ENCODE measurements around the gene KCTD20. TPM values are rescaled to one million over a fixed set of nuclear protein-coding genes. Genes with fewer than 3 reads are reported as not detected.

Gene KCTD20
- total and polyA plus RNA-seq, 2 of the 13 experiments (the other 11 are each of a cell fraction or from before 2014, with no cell fraction given): 52.7 to 67.1 TPM

DNA sequence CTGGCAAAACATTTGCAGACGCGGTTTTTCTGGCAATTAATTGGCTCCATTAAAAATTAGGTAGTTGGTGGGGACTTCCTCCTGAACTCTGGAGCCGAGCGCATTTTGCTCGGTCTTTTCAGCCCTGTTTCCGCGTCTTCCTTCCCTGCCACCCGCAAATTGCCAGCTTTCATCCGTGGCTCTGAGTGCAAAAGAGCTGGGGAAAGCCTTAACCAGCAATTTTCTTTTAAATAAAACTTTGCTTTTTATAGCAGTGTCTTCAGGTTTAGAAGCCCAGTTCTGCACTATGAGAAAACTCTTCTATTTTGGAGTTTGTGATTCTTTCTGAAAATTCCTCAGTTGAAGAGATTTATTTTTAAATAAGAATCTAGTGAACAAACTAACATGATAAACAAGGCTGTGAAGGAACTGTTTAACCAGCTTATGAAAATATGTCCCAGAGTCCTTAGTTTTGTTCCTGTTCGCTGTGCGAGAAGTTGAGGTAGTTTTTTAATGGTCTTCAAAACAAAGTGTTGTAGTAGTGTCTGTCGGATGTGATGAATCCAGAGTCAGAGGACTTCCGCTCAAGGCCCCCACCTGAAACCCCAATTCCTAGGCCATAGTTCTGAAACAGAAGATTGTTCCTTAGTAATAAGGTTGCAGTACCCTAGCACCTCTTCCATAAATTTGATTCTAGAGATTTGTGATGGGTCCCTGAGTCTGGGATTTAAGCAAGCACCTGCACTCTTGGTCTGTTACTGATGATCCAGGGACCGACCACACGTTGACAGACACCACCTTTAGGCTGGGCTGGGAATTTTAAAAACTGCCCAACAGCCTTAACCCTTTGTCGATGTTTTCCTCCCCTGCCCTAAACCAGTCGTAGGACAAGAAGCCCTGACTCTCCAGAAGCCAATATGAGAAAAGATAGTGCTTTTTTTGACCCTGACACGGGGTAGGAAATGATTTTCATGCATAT, 950 bp downstream of the KCTD20 start (continued):
- peak; percentile 71; the same call in 1 of the 2 replicates for TF ChIP-seq NAIF1 (CRISPR knock-in tag; IDR thresholded peaks at IDR 0.05; ENCODE audit: borderline replicate concordance)
- peak; percentile 41; the same call in 1 of the 2 replicates for TF ChIP-seq CREM (IDR thresholded peaks at IDR 0.05)
- TF ChIP-seq CREM (CRISPR knock-in tag; IDR thresholded peaks at IDR 0.05): no peak
- TF ChIP-seq ZSCAN30 (CRISPR knock-in tag; IDR thresholded peaks at IDR 0.05): 0 out of 2 replicates have a peak, but pooled peaks have one; percentile 58
- peak; percentile 31; the same call in 1 of the 2 replicates for TF ChIP-seq HOXA3 (CRISPR knock-in tag; IDR thresholded peaks at IDR 0.05)
- 0 out of 2 replicates have a peak, but pooled peaks have one; percentile 26 for TF ChIP-seq GATAD1 (CRISPR knock-in tag; IDR thresholded peaks at IDR 0.05)
- TF ChIP-seq, protein P1, sequence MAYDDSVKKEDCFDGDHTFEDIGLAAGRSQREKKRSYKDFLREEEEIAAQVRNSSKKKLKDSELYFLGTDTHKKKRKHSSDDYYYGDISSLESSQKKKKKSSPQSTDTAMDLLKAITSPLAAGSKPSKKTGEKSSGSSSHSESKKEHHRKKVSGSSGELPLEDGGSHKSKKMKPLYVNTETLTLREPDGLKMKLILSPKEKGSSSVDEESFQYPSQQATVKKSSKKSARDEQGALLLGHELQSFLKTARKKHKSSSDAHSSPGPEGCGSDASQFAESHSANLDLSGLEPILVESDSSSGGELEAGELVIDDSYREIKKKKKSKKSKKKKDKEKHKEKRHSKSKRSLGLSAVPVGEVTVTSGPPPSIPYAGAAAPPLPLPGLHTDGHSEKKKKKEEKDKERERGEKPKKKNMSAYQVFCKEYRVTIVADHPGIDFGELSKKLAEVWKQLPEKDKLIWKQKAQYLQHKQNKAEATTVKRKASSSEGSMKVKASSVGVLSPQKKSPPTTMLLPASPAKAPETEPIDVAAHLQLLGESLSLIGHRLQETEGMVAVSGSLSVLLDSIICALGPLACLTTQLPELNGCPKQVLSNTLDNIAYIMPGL (CRISPR knock-in tag; IDR thresholded peaks at IDR 0.05; ENCODE audit: borderline replicate concordance in 1 of 2, low read depth in 1 of 2): peak; percentile 40 to 67; a peak in 2 of 4 replicates
- TF ChIP-seq ZNF607 (CRISPR knock-in tag; IDR thresholded peaks at IDR 0.05; ENCODE audit: borderline replicate concordance): 0 out of 2 replicates have a peak, but pooled peaks have one; percentile 1
- TF ChIP-seq, protein P2, sequence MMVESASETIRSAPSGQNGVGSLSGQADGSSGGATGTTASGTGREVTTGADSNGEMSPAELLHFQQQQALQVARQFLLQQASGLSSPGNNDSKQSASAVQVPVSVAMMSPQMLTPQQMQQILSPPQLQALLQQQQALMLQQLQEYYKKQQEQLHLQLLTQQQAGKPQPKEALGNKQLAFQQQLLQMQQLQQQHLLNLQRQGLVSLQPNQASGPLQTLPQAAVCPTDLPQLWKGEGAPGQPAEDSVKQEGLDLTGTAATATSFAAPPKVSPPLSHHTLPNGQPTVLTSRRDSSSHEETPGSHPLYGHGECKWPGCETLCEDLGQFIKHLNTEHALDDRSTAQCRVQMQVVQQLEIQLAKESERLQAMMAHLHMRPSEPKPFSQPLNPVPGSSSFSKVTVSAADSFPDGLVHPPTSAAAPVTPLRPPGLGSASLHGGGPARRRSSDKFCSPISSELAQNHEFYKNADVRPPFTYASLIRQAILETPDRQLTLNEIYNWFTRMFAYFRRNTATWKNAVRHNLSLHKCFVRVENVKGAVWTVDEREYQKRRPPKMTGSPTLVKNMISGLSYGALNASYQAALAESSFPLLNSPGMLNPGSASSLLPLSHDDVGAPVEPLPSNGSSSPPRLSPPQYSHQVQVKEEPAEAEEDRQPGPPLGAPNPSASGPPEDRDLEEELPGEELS (CRISPR knock-in tag; IDR thresholded peaks at IDR 0.05): no peak
- TF ChIP-seq ZNF841 (CRISPR knock-in tag; IDR thresholded peaks at IDR 0.05; ENCODE audit: borderline replicate concordance): no peak
- 0 out of 2 replicates have a peak, but pooled peaks have one; percentile 9 for TF ChIP-seq FOXA3 (CRISPR knock-in tag; IDR thresholded peaks at IDR 0.05)
- TF ChIP-seq RCOR2 (CRISPR knock-in tag; IDR thresholded peaks at IDR 0.05): 0 out of 2 replicates have a peak, but pooled peaks have one; percentile 15
- TF ChIP-seq ZMYM4 (CRISPR knock-in tag; IDR thresholded peaks at IDR 0.05): peak; percentile 58
- TF ChIP-seq ELF3 (CRISPR knock-in tag; IDR thresholded peaks at IDR 0.05): peak; percentile 44; the same call in 1 of the 2 replicates
- 0 out of 2 replicates have a peak, but pooled peaks have one; percentile 14 for TF ChIP-seq ZNF605 (CRISPR knock-in tag; IDR thresholded peaks at IDR 0.05)
- peak; percentile 49; the same call in 1 of the 2 replicates for TF ChIP-seq KMT2A (CRISPR knock-in tag; IDR thresholded peaks at IDR 0.05)
- TF ChIP-seq, protein P3, sequence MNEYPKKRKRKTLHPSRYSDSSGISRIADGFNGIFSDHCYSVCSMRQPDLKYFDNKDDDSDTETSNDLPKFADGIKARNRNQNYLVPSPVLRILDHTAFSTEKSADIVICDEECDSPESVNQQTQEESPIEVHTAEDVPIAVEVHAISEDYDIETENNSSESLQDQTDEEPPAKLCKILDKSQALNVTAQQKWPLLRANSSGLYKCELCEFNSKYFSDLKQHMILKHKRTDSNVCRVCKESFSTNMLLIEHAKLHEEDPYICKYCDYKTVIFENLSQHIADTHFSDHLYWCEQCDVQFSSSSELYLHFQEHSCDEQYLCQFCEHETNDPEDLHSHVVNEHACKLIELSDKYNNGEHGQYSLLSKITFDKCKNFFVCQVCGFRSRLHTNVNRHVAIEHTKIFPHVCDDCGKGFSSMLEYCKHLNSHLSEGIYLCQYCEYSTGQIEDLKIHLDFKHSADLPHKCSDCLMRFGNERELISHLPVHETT (CRISPR knock-in tag; conservative IDR thresholded peaks at IDR 0.05): 0 out of 2 replicates have a peak, but pooled peaks have one; percentile 34
- TF ChIP-seq, protein P4, sequence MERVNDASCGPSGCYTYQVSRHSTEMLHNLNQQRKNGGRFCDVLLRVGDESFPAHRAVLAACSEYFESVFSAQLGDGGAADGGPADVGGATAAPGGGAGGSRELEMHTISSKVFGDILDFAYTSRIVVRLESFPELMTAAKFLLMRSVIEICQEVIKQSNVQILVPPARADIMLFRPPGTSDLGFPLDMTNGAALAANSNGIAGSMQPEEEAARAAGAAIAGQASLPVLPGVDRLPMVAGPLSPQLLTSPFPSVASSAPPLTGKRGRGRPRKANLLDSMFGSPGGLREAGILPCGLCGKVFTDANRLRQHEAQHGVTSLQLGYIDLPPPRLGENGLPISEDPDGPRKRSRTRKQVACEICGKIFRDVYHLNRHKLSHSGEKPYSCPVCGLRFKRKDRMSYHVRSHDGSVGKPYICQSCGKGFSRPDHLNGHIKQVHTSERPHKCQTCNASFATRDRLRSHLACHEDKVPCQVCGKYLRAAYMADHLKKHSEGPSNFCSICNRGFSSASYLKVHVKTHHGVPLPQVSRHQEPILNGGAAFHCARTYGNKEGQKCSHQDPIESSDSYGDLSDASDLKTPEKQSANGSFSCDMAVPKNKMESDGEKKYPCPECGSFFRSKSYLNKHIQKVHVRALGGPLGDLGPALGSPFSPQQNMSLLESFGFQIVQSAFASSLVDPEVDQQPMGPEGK (CRISPR knock-in tag; IDR thresholded peaks at IDR 0.05): peak; percentile 63; the same call in 1 of the 2 replicates
- TF ChIP-seq, protein P5, sequence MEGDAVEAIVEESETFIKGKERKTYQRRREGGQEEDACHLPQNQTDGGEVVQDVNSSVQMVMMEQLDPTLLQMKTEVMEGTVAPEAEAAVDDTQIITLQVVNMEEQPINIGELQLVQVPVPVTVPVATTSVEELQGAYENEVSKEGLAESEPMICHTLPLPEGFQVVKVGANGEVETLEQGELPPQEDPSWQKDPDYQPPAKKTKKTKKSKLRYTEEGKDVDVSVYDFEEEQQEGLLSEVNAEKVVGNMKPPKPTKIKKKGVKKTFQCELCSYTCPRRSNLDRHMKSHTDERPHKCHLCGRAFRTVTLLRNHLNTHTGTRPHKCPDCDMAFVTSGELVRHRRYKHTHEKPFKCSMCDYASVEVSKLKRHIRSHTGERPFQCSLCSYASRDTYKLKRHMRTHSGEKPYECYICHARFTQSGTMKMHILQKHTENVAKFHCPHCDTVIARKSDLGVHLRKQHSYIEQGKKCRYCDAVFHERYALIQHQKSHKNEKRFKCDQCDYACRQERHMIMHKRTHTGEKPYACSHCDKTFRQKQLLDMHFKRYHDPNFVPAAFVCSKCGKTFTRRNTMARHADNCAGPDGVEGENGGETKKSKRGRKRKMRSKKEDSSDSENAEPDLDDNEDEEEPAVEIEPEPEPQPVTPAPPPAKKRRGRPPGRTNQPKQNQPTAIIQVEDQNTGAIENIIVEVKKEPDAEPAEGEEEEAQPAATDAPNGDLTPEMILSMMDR (CRISPR knock-in tag; IDR thresholded peaks at IDR 0.05): peak; percentile 58

All from HepG2 (cell line).